ENCODE results near the gene MZT1. TPM values are rescaled to one million over a fixed set of nuclear protein-coding genes. Genes with fewer than 3 reads are reported as not detected.
"Not testable (repeated sequence)": the region's sequence is repeated elsewhere in the genome, so short reads cannot be mapped to it uniquely, and the experiment has no call there.

MZT1 gene
- total and polyA plus RNA-seq, 2 experiments from 2014 or later, result 35.0 to 52.3 TPM

GRCh38 chr13:72726726-72727416 is 558 bp downstream of the MZT1 start:
- Histone ChIP-seq H3K9me2 (ENCODE audit: insufficient read depth) (no peaks in the 10 kb centered on the region), H3K36me3 (ENCODE audit: insufficient read depth) (peaks cover 4% of the 10 kb centered on the region; the same call in 1 of the 2 replicates), H3F3A (replicated peaks; ENCODE audit: low read depth) (no peaks in the 10 kb centered on the region), H3K27me3 (ENCODE audit: insufficient read depth) (no peaks in the 10 kb centered on the region), H3K27ac (ENCODE audit: low read depth) (peak overlapping the region; percentile 77; the same call in 1 of the 2 replicates), H2AFZ (peak overlapping the region; percentile 81), H3K4me3 (peak overlapping the region; percentile 82), H4K20me1 (replicated peaks; ENCODE audit: insufficient read depth) (0 out of 2 replicates have a peak, but pooled peaks cover 12% of the 10 kb centered on the region), H3K4me2 (peak overlapping the region; percentile 95), H3K79me2 (replicated peaks; ENCODE audit: insufficient read depth) (peaks cover 82% of the 10 kb centered on the region), H3K4me1 (ENCODE audit: insufficient read depth) (peaks cover 8% of the 10 kb centered on the region)
- Mint-ChIP-seq H3K4me3 (peak overlapping the region; percentile 95), H3K9me3 (no peaks in the 10 kb centered on the region), H3K27ac (no peak overlapping the region; the same call in 1 of the 2 replicates), H3K4me1 (peaks cover 25% of the 10 kb centered on the region), H3K27me3 (ENCODE audit: insufficient read depth, low read depth, poor library complexity) (peaks cover 2% of the 10 kb centered on the region), H3K36me3 (ENCODE audit: low read depth) (peaks cover 12% of the 10 kb centered on the region)
- DNase-seq (ENCODE audit: low spot score) (peak; percentile 75), ATAC-seq (peak; percentile 69)
- TF ChIP-seq ZNF331 (CRISPR knock-in tag; IDR thresholded peaks at IDR 0.05; ENCODE audit: low read depth) (no peak), CTCF (conservative IDR thresholded peaks at IDR 0.05; ENCODE audit: low read depth in 2 of 2) (no peak), STAT1 (IDR thresholded peaks at IDR 0.05; ENCODE audit: unreplicated experiment) (no peak), REST (IDR thresholded peaks at IDR 0.05; ENCODE audit: unreplicated experiment) (no peak), CREB1 (CRISPR knock-in tag; IDR thresholded peaks at IDR 0.05; ENCODE audit: low read depth) (no peak), ETS1 (IDR thresholded peaks at IDR 0.05) (no peak), EZH2phosphoT487 (IDR thresholded peaks at IDR 0.05; ENCODE audit: unreplicated experiment) (no peak)

GRCh38 chr13:72726185-72726584 is 1.2 kb downstream of the MZT1 start:
- not testable (repeated sequence) for DNase-seq (ENCODE audit: low spot score); H3K27me3 Mint-ChIP-seq (ENCODE audit: insufficient read depth, low read depth, poor library complexity); H3K9me2 ChIP-seq (ENCODE audit: insufficient read depth); H3K36me3 Mint-ChIP-seq (ENCODE audit: low read depth); H3F3A ChIP-seq (replicated peaks; ENCODE audit: low read depth); H3K4me1 ChIP-seq (ENCODE audit: insufficient read depth); H3K36me3 ChIP-seq (ENCODE audit: insufficient read depth); H3K27ac ChIP-seq (ENCODE audit: low read depth); ATAC-seq; H3K27me3 ChIP-seq (ENCODE audit: insufficient read depth); H2AFZ ChIP-seq; H3K9me3 Mint-ChIP-seq; H3K27ac Mint-ChIP-seq
- peak overlapping the region; percentile 95 for H3K4me3 Mint-ChIP-seq
- H3K4me3 ChIP-seq, result peak overlapping the region; percentile 82
- peak overlapping the region; percentile 95 for H3K4me2 ChIP-seq
- H3K4me1 Mint-ChIP-seq, result peaks cover 25% of the 10 kb centered on the region
- 0 out of 2 replicates have a peak, but pooled peaks cover 12% of the 10 kb centered on the region for H4K20me1 ChIP-seq (replicated peaks; ENCODE audit: insufficient read depth)
- peaks cover 88% of the 10 kb centered on the region for H3K79me2 ChIP-seq (replicated peaks; ENCODE audit: insufficient read depth)

Measured in GM23338 (cell line).